Natural killer cell (primary cell): ENCODE measurements around the gene FNBP1L. TPM values are rescaled to one million over a fixed set of nuclear protein-coding genes. Genes with fewer than 3 reads are reported as not detected.

Experiments
- ATAC-seq, 3 donors: fragments of 150-1000 bp in 2 of 3; fragments of 200-7000 bp in 1 of 3; cut with Tn5 transposase; 1 replicate in 1 of 3; 2 replicates in 2 of 3; pipeline ENCODE4 v1.10.0; 2021; ENCODE audit warnings: mild to moderate bottlenecking in 2 of 3, moderate library complexity in 2 of 3
- DNase-seq, 2 donors: peaks; one replicate each; pipeline versions ENCODE4 v3.0.0 to v3.0.0-alpha.2; 2013 to 2021; ENCODE audit warnings: mixed read lengths in 1 of 2
- H3K27ac ChIP-seq: one replicate; pipeline ENCODE4 v1.5.1; 2013; ENCODE audit warnings: mild to moderate bottlenecking, low read length
- H3K27me3 ChIP-seq: one replicate; pipeline ENCODE4 v1.6.1; 2013; ENCODE audit warnings: low read length; ENCODE audit not compliant: control insufficient read depth, insufficient read depth
- H3K36me3 ChIP-seq: one replicate; pipeline ENCODE4 v1.6.1; 2013; ENCODE audit warnings: low read length; ENCODE audit not compliant: control insufficient read depth, insufficient read depth
- H3K4me1 ChIP-seq: one replicate; pipeline ENCODE4 v1.6.1; 2013; ENCODE audit warnings: low read length; ENCODE audit not compliant: control insufficient read depth, insufficient read depth
- H3K4me3 ChIP-seq: one replicate; pipeline ENCODE4 v1.5.1; 2013; ENCODE audit warnings: low read length
- H3K9me3 ChIP-seq: one replicate; pipeline ENCODE4 v1.6.1; 2013; ENCODE audit warnings: low read length; ENCODE audit not compliant: control insufficient read depth, insufficient read depth
- H3K27ac Mint-ChIP-seq, 2 donors: one replicate each; pipeline ENCODE4 v1.8.0; 2022; ENCODE audit warnings: mild to moderate bottlenecking in 2 of 2, mixed read lengths in 2 of 2, moderate library complexity in 1 of 2
- H3K27me3 Mint-ChIP-seq, 2 donors: one replicate each; pipeline ENCODE4 v1.8.0; 2022; ENCODE audit warnings: low read depth in 2 of 2, mixed read lengths in 2 of 2
- H3K36me3 Mint-ChIP-seq: one replicate; pipeline ENCODE4 v1.8.0; 2022; ENCODE audit warnings: mixed read lengths
- H3K4me1 Mint-ChIP-seq, 2 donors: one replicate each; pipeline ENCODE4 v1.8.0; 2022; ENCODE audit warnings: mixed read lengths in 2 of 2
- H3K4me3 Mint-ChIP-seq: one replicate; pipeline ENCODE4 v1.8.0; 2022; ENCODE audit warnings: mild to moderate bottlenecking, moderate library complexity, mixed read lengths
- H3K9me3 Mint-ChIP-seq, 2 donors: one replicate each; pipeline ENCODE4 v1.8.0; 2022; ENCODE audit warnings: mixed read lengths in 2 of 2
- CTCF ChIP-seq: fragments of 200-600 bp; IDR thresholded peaks from one replicate; pipeline ENCODE4 v1.8.0; 2022; ENCODE audit warnings: antibody characterized with exemption
- WGBS: methylation state at CpG from one replicate; pipeline ENCODE4 v1.1.7; 2013; ENCODE audit warnings: missing lambda C conversion rate; ENCODE audit not compliant: insufficient coverage; 5-methylcytosine and 5-hydroxymethylcytosine counted together
- intact Hi-C: fragments of 100-400 bp; cut with micrococcal nuclease; formaldehyde crosslinking; loops from one replicate; pipeline ENCODE4 v1.14.2; 2022
- total RNA-seq, 4 donors: library from RNA; stranded (reverse); fragments of 120-200 nt in 1 of 4; gene quantifications; one replicate each; pipeline versions ENCODE4 v1.2.3 to v1.2.4, GENCODE V29; 2013 to 2022

Gene FNBP1L
- total RNA-seq, 3 donors from 2014 or later (not counting 1 experiment from before 2014, with no cell fraction given): 0.33 to 6.7 (median 0.84) TPM

- H3K4me3 ChIP-seq: no peak overlapping the region
- no peak overlapping the region for H3K27ac Mint-ChIP-seq
- no peak overlapping the region for H3K4me3 Mint-ChIP-seq
- peaks cover 2 to 8% of the 10 kb centered on the region in 2 donors for H3K27me3 Mint-ChIP-seq
- no peak for TF ChIP-seq CTCF
- no peak for ATAC-seq
- no peaks in the 10 kb centered on the region for H3K9me3 ChIP-seq
- H3K9me3 Mint-ChIP-seq: no peaks in the 10 kb centered on the region
- H3K4me1 Mint-ChIP-seq: no peaks in the 10 kb centered on the region
- no peaks in the 10 kb centered on the region for H3K36me3 Mint-ChIP-seq
- DNase-seq: no peak
- no peaks in the 10 kb centered on the region for H3K36me3 ChIP-seq
- intact Hi-C loops: no loop called here
- WGBS: 100% methylated on average over 2 of the region's 2 CpGs
- no peaks in the 10 kb centered on the region for H3K4me1 ChIP-seq
- H3K27me3 ChIP-seq: no peaks in the 10 kb centered on the region
- no peak overlapping the region for H3K27ac ChIP-seq
These were observed 36.9 kb upstream of the FNBP1L start for GRCh38 chr1:93411000-93411399.

GRCh38 chr1:93414749-93415148, 33.2 kb upstream of the FNBP1L start:
- Mint-ChIP-seq H3K4me3 (no peak overlapping the region), H3K27ac (no peak overlapping the region), H3K4me1 (no peaks in the 10 kb centered on the region), H3K36me3 (no peaks in the 10 kb centered on the region), H3K27me3 (no peaks in the 10 kb centered on the region), H3K9me3 (no peaks in the 10 kb centered on the region)
- ATAC-seq: no peak
- Histone ChIP-seq H3K4me1 (no peaks in the 10 kb centered on the region), H3K27ac (no peak overlapping the region), H3K4me3 (no peak overlapping the region), H3K9me3 (no peaks in the 10 kb centered on the region), H3K27me3 (no peaks in the 10 kb centered on the region), H3K36me3 (no peaks in the 10 kb centered on the region)
- TF ChIP-seq CTCF: no peak
- no peak for DNase-seq
- intact Hi-C loops: no loop called here
- WGBS: 16% methylated on average over 3 of the region's 3 CpGs

- Mint-ChIP-seq H3K4me1 (no peaks in the 10 kb centered on the region), H3K27me3 (no peaks in the 10 kb centered on the region), H3K9me3 (no peaks in the 10 kb centered on the region), H3K36me3 (no peaks in the 10 kb centered on the region), H3K27ac (no peak overlapping the region), H3K4me3 (no peak overlapping the region)
- no peak for DNase-seq
- 67% methylated on average over 2 of the region's 3 CpGs for WGBS
- Histone ChIP-seq H3K27me3 (no peaks in the 10 kb centered on the region), H3K27ac (no peak overlapping the region), H3K4me1 (no peaks in the 10 kb centered on the region), H3K4me3 (no peak overlapping the region), H3K36me3 (no peaks in the 10 kb centered on the region), H3K9me3 (no peaks in the 10 kb centered on the region)
- intact Hi-C loops: no loop called here
- TF ChIP-seq CTCF: no peak
- no peak for ATAC-seq
These were observed 32.6 kb upstream of the FNBP1L start for GRCh38 chr1:93415296-93415695.

GRCh38 chr1:93416183-93416582, 31.7 kb upstream of the FNBP1L start:
- H3K9me3 Mint-ChIP-seq: no peaks in the 10 kb centered on the region
- Histone ChIP-seq H3K36me3 (no peaks in the 10 kb centered on the region), H3K4me3 (no peak overlapping the region), H3K9me3 (no peaks in the 10 kb centered on the region), H3K27me3 (no peaks in the 10 kb centered on the region), H3K4me1 (no peaks in the 10 kb centered on the region), H3K27ac (no peak overlapping the region)
- H3K4me3 Mint-ChIP-seq: no peak overlapping the region
- H3K27ac Mint-ChIP-seq: no peak overlapping the region
- DNase-seq: no peak
- H3K27me3 Mint-ChIP-seq: no peaks in the 10 kb centered on the region
- TF ChIP-seq CTCF: no peak
- intact Hi-C loops: no loop called here
- H3K36me3 Mint-ChIP-seq: no peaks in the 10 kb centered on the region
- ATAC-seq: no peak
- no peaks in the 10 kb centered on the region for H3K4me1 Mint-ChIP-seq
- WGBS: 76% methylated on average over 2 of the region's 2 CpGs
